Sigmoid colon (tissue), 3 donors: ENCODE results near the gene HSDL2.

ENCODE experiments used
- CTCF ChIP-seq, 4 experiments: fragments of 450-650 bp in 3 of 4; fragments of 200-600 bp in 1 of 4; IDR thresholded peaks; one replicate each; pipeline ENCODE4 v1.5.1; 2016 to 2019; ENCODE audit warnings: antibody characterized with exemption in 4 of 4, mild to moderate bottlenecking in 3 of 4, moderate library complexity in 2 of 4
- POLR2A ChIP-seq, 2 donors: fragments of 450-650 bp; IDR thresholded peaks; one replicate each; pipeline ENCODE4 v1.6.1; 2016; ENCODE audit warnings: antibody characterized with exemption in 2 of 2, mild to moderate bottlenecking in 2 of 2, moderate library complexity in 2 of 2

- TF ChIP-seq CTCF (IDR thresholded peaks at IDR 0.05) (no peak), POLR2A (IDR thresholded peaks at IDR 0.05) (no peak)
These were observed 16.5 kb downstream of the HSDL2 start for GRCh38 chr9:112396416-112396815.
